HG03095 (cell line): Measurements from ENCODE around the gene PSMD13.

Source experiments
- ATAC-seq: cut with Tn5 transposase; IDR thresholded peaks from one replicate; pipeline ENCODE4 v1.9.1; 2021; ENCODE audit warnings: moderate library complexity; ENCODE audit not compliant: unreplicated experiment

Gene PSMD13

GRCh38 chr11:203945-204586 lies 32.7 kb upstream of the PSMD13 start:
- no peak for ATAC-seq

GRCh38 chr11:204587-205109 lies 32.1 kb upstream of the PSMD13 start:
- ATAC-seq, result no peak

- no peak for ATAC-seq
These were observed 31.4 kb upstream of the PSMD13 start for GRCh38 chr11:205221-206001.

- no peak for ATAC-seq
These were observed 30.8 kb upstream of the PSMD13 start for GRCh38 chr11:206002-206384.

GRCh38 chr11:206526-207207 lies 30.1 kb upstream of the PSMD13 start:
- ATAC-seq, result peak; percentile 1

- peak; percentile 65 for ATAC-seq
These were observed 29.4 kb upstream of the PSMD13 start, which contains the start of the genes BET1L and RIC8A for GRCh38 chr11:207208-207862. Gene BET1L, minus strand, starts transcription at chr11:207399. Its CDS starts 78 bp downstream, at chr11:207321. Gene RIC8A, plus strand, starts transcription at chr11:207708. Its CDS starts 1,147 bp downstream, at chr11:208855.

GRCh38 chr11:207863-208180 lies 29.0 kb upstream of the PSMD13 start:
- no peak for ATAC-seq

GRCh38 chr11:208181-208916 lies 28.4 kb upstream of the PSMD13 start:
- peak; percentile 38 for ATAC-seq

GRCh38 chr11:208917-209260 lies 27.9 kb upstream of the PSMD13 start:
- ATAC-seq, result no peak

- ATAC-seq, result no peak
These were observed 27.3 kb upstream of the PSMD13 start for GRCh38 chr11:209275-210121.

- ATAC-seq, result no peak
These were observed 26.5 kb upstream of the PSMD13 start for GRCh38 chr11:210122-210802.

- no peak for ATAC-seq
These were observed 26.0 kb upstream of the PSMD13 start for GRCh38 chr11:210803-211180.

- ATAC-seq, result no peak
These were observed 25.5 kb upstream of the PSMD13 start for GRCh38 chr11:211295-211694.

GRCh38 chr11:211741-212140 lies 25.0 kb upstream of the PSMD13 start:
- no peak for ATAC-seq

GRCh38 chr11:212150-213100 lies 24.4 kb upstream of the PSMD13 start:
- no peak for ATAC-seq

- no peak for ATAC-seq
These were observed 23.7 kb upstream of the PSMD13 start for GRCh38 chr11:213111-213510.

GRCh38 chr11:214083-214482 lies 22.7 kb upstream of the PSMD13 start:
- no peak for ATAC-seq

GRCh38 chr11:215581-216037 lies 21.2 kb upstream of the PSMD13 start:
- ATAC-seq, result no peak
